ENCODE data around the gene DAD1.
"Not testable (repeated sequence)": the region's sequence is repeated elsewhere in the genome, so short reads cannot be mapped to it uniquely, and the experiment has no call there.

Gene DAD1

DNA sequence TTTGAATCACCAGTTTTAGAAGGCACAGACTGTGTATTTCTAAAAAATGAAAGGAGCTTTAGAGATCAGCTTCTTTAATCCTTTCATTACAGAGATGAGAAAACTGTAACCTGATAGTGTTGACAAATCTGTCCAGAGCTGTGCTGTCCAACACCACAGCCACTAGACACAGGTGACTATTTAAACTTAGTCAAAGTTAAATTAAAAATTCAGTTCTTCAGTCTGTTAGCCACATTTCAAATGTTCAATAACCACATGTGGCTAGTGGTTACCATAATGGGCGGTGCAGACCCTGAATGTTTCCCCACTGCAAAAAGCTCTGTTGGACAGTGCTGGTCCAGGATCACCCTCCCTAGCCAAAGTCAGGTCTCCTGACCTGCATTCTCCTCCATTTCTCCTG lies 21.6 kb downstream of the DAD1 start:
- DNase-seq (ENCODE audit: low spot score) = no peak

- no peak for DNase-seq (ENCODE audit: low spot score)
Measured at GRCh38 chr14:22566845-22567244, 22.2 kb downstream of the DAD1 start.

- not testable (repeated sequence) for DNase-seq (ENCODE audit: low spot score)
Measured at GRCh38 chr14:22566266-22566665, 22.8 kb downstream of the DAD1 start.

GRCh38 chr14:22565391-22565945 lies 23.6 kb downstream of the DAD1 start:
- no peak for DNase-seq (ENCODE audit: low spot score)

DNA sequence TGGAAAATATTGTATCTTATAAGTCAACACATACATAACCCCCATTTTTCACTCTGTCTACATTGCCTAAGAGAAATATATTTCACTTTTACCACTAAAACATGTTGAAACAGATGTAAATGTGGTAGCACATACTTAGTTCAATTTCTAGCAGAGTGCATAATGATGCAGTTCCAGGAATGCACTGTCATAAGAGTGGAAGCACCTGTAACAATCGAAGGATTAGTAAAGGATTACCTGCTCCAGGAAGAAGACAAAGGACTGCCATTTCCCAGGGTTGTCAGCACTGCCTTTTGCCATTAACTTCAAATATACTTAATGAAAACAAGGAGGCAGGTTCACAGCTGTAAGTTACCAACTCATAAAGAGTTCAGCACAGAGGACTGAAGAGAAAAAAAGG lies 24.6 kb downstream of the DAD1 start:
- DNase-seq (ENCODE audit: low spot score) = no peak

DNA sequence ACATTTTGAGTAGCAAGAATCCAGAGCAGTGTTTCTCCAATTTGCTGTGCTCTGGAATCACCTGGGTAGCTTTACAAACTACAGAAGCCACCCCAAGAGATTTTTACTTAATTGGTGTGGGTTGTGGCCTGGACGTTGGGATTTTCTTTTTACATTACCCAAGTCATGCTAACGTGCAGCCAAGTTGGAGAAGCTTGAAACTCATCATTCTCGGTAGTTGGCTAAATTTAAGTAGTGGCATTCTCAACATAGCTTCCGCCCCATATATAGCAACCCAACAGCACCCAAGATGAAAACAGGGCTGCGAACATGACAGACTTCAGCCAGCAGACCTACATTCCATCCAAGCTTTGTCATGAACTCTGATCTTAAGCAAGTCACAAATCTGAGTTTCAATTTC lies 25.0 kb downstream of the DAD1 start:
- no peak for DNase-seq (ENCODE audit: low spot score)

GRCh38 chr14:22561661-22562579 lies 27.1 kb downstream of the DAD1 start:
- DNase-seq (ENCODE audit: low spot score) = no peak

GRCh38 chr14:22561366-22561660 lies 27.7 kb downstream of the DAD1 start:
- DNase-seq (ENCODE audit: low spot score) = no peak

DNA sequence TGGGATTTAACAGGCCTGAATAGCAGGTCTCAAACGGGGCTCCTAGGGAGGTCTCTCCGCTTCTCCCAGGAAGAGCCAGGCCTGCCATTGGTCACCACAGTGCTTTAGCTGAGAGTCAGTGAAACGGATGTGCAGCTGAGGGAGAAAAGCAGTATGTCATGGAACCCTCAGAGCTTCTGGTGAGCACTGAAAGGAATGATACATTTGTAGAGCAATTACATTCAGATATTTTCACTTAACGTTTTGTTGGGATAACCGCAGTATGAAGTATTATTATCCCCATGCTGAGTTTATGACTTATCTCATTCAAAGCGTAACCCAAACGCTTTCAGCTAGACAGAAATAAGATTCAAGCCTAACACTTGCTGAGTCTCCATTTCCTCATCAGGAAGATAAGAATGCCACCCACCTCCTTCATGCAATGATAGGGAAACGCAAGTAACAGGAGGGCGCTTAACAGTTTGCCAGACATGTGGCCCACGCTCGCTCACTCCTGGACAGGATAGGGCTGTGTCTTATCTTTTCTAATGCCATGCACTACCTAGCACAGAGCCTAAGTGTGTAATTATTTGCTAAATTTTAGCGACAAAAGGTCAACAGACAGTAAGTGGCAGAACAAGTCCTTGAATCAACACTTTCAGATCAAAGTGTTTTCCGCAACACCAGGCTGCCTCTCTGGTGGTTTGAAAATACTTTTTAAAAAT lies 28.2 kb downstream of the DAD1 start:
- no peak for DNase-seq (ENCODE audit: low spot score)

DNA sequence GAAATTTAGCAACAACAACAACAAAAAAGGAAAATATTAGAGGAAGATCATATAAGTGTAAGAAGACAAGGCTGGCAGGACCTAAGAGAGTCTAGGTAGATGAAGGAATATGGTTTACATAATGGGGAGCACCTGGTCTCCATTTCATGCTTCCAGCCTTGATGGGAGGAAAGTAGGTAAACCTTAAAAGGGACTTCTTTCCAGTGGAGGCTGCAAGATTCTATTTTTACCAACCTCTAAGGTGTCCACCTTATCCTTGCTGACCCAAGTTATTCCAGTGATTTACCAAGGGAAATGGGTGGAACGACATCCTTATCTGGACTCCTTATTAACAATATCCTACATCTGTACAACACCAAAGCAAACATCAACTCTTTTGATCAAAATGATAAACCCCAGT lies 30.0 kb downstream of the DAD1 start:
- no peak for DNase-seq (ENCODE audit: low spot score)

GRCh38 chr14:22558221-22558913 lies 30.7 kb downstream of the DAD1 start:
- no peak for DNase-seq (ENCODE audit: low spot score)

DNA sequence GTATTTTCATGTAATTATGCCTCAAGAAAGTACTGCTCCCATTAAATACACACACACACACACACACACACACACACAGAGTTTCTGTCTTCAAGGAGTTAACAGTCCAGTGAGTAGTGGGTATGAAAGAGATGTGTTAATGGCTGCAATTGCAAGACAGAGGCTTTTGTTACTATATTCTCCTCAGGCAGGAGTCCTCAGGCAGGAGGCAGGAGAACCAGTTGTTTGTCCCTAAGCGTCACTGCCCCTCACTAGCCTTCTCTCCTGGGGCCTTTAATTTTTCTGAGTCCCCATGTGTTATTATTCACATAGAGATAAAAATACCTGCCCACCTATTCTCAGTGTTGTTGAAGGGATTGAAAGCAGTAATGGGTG lies 31.2 kb downstream of the DAD1 start:
- DNase-seq (ENCODE audit: low spot score) = no peak

GRCh38 chr14:22556990-22557623 lies 31.9 kb downstream of the DAD1 start:
- DNase-seq (ENCODE audit: low spot score) = peak; percentile 86

GRCh38 chr14:22556021-22556989 lies 32.7 kb downstream of the DAD1 start:
- peak; percentile 34 for DNase-seq (ENCODE audit: low spot score)

- DNase-seq (ENCODE audit: low spot score) = no peak
Measured at GRCh38 chr14:22555384-22556011, 33.5 kb downstream of the DAD1 start.

DNA sequence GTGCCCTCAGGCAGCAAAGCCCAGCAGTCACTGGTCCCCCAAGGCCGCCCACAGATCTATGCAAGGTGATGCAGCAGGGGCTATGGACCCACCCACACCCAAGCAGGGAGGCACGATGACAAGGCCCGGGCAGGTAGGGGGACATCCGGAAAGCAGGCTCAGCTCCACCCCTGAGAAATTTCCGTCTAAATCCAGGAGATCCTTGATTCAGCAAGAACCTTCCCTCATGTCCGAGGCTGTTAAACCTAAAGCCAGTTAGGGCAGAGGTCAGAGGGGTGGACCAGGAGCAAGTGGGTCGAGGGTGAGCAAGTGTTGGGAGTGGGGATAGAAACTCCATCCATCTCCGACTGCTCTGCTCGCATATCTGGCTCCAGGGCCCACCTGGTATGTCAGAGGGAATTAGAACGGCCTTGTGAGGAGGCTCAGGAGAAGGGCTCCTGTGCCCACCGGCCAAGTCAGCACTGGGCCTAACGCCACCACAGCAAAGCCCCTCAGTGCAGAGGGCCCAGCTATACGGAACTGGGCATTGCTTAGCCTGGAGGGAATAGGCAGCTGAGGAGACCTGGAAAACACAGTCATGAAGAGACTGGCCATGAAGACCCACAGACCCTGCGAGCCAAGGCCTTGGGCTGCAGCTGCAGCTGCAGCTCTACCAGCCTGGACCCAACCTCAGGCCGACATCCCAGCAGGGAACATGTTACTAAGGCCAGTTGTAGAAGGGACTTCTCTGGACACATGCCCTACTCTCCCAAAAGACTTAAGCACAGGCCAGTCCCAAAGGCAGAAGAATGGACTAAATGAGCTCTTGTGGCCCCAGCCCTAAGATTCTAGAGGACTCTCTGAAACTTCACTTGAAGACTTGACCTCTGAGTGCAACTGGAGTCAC lies 34.3 kb downstream of the DAD1 start:
- DNase-seq (ENCODE audit: low spot score) = no peak

DNA sequence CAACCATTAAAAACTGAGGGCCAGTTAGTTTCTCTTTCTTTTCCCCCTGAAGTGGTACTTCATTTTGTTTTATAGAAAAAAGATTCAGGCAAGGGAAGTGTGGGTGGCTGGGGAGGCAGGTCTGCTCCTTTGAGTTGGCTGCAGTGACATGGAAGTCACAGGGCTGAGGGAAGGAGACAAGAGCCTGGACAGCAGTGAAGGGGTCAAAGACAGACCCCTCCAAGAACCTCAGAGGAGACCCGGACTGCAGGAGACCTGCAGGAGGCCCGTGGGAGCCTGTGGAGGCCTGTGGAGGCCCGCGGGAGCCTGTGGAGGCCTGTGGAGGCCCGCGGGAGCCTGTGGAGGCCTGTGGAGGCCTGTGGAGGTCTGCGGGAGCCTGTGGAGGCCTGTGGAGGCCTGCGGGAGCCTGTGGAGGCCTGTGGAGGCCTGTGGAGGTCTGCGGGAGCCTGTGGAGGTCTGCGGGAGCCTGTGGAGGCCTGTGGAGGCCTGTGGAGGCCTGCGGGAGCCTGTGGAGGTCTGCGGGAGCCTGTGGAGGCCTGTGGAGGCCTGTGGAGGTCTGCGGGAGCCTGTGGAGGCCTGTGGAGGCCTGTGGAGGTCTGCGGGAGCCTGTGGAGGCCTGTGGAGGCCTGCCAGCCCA lies 35.0 kb downstream of the DAD1 start:
- not testable (repeated sequence) for DNase-seq (ENCODE audit: low spot score)

GRCh38 chr14:22553445-22553844 lies 35.6 kb downstream of the DAD1 start:
- DNase-seq (ENCODE audit: low spot score) = no peak

- DNase-seq (ENCODE audit: low spot score) = no peak
Measured at GRCh38 chr14:22552827-22553076, 36.3 kb downstream of the DAD1 start.
